SU-DHL-6 (cell line): Measurements from ENCODE around the gene TMOD2.

ENCODE experiments used
- EZH2phosphoT487 ChIP-seq: fragments of 200-600 bp; sonication (generic), shearing (Covaris generic); conservative IDR thresholded peaks from 2 replicates; pipeline ENCODE4 v1.6.1; 2018; ENCODE audit warnings: mild to moderate bottlenecking, antibody characterized with exemption, low read length, moderate library complexity, mixed read lengths
- TF ChIP-seq, protein P1 (sequence below): fragments of 200-600 bp; sonication (generic); IDR thresholded peaks from one replicate; pipeline ENCODE4 v1.5.1; 2017; ENCODE audit warnings: antibody characterized with exemption, mild to moderate bottlenecking, low read length, moderate library complexity; ENCODE audit not compliant: insufficient read depth, poor library complexity, severe bottlenecking

DNA sequence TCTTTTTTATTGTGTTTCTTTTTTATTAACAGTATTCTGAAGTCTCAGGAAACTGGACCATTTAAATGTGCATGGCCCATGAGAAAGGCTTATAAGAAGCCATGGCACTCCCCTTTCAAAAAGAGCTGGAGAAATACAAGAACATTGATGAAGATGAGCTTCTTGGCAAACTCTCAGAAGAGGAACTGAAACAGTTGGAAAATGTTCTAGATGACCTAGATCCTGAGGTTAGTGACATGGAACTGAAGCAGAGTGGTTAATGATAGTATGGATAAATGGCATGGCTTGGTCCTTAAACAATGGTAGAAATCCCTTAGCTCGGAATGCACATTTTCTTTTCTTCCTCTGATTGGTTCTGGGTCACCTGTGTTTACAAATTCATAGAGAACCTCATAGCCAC is 14.9 kb downstream of the TMOD2 start:
- TF ChIP-seq, protein P1, sequence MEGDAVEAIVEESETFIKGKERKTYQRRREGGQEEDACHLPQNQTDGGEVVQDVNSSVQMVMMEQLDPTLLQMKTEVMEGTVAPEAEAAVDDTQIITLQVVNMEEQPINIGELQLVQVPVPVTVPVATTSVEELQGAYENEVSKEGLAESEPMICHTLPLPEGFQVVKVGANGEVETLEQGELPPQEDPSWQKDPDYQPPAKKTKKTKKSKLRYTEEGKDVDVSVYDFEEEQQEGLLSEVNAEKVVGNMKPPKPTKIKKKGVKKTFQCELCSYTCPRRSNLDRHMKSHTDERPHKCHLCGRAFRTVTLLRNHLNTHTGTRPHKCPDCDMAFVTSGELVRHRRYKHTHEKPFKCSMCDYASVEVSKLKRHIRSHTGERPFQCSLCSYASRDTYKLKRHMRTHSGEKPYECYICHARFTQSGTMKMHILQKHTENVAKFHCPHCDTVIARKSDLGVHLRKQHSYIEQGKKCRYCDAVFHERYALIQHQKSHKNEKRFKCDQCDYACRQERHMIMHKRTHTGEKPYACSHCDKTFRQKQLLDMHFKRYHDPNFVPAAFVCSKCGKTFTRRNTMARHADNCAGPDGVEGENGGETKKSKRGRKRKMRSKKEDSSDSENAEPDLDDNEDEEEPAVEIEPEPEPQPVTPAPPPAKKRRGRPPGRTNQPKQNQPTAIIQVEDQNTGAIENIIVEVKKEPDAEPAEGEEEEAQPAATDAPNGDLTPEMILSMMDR: no peak
- no peak for TF ChIP-seq EZH2phosphoT487
